H1 (cell line): Measurements from ENCODE around the gene NPY2R. TPM values are rescaled to one million over a fixed set of nuclear protein-coding genes. Genes with fewer than 3 reads are reported as not detected.

ENCODE experiments used
- CTCF ChIA-PET: fragments of 300-600 bp; sonication (Branson Sonifier 250); formaldehyde crosslinking; loops from one replicate; lab custom pipeline; 2021; ENCODE audit not compliant: partially characterized antibody; lab: Charles Lee
- POLR2A ChIA-PET: fragments of 300-600 bp; sonication (Branson Sonifier 250); formaldehyde crosslinking; loops from one replicate; lab custom pipeline; 2021; ENCODE audit warnings: inconsistent platforms; ENCODE audit not compliant: partially characterized antibody; lab: Charles Lee
- DNase-seq, 2 experiments: peaks; one replicate each; pipeline versions ENCODE4 v3.0.0 to v3.0.0-alpha.2; 2010 to 2022; ENCODE audit warnings: low spot score in 2 of 2, low read depth in 1 of 2, mixed read lengths in 1 of 2
- FAIRE-seq: peaks from 2 replicates; lab custom pipeline; 2011; peaks lifted over from hg19 to GRCh38; lab: Jason Lieb, UNC
- H2AFZ ChIP-seq: 2 replicates; pipeline ENCODE4 v1.8.1; 2012; ENCODE audit warnings: low read length, inconsistent platforms
- H2AK5ac ChIP-seq: 2 replicates; pipeline ENCODE4 v1.6.1; 2013; ENCODE audit warnings: low read depth, low read length
- H2BK120ac ChIP-seq: replicated peaks from 2 replicates; pipeline ENCODE3; 2013; ENCODE audit warnings: low read depth, low read length, inconsistent platforms
- H2BK12ac ChIP-seq: 2 replicates; pipeline ENCODE4 v1.6.1; 2013; ENCODE audit warnings: low read depth, low read length
- H2BK15ac ChIP-seq: 2 replicates; pipeline ENCODE4 v1.6.1; 2013; ENCODE audit warnings: low read length
- H2BK20ac ChIP-seq: 2 replicates; pipeline ENCODE4 v1.6.1; 2013; ENCODE audit warnings: low read length
- H2BK5ac ChIP-seq: 2 replicates; pipeline ENCODE4 v1.6.1; 2013; ENCODE audit warnings: low read depth, low read length
- H3K14ac ChIP-seq: 2 replicates; pipeline ENCODE4 v1.6.1; 2013; ENCODE audit warnings: inconsistent platforms; ENCODE audit not compliant: insufficient read length
- H3K18ac ChIP-seq: 2 replicates; pipeline ENCODE4 v1.6.1; 2013; ENCODE audit warnings: low read length; ENCODE audit errors: extremely low read depth
- H3K23ac ChIP-seq: 2 replicates; pipeline ENCODE4 v1.6.1; 2013; ENCODE audit warnings: inconsistent platforms; ENCODE audit not compliant: insufficient read length
- H3K23me2 ChIP-seq: 2 replicates; pipeline ENCODE4 v1.6.1; 2013; ENCODE audit warnings: low read depth, low read length
- H3K27ac ChIP-seq: 2 replicates; pipeline ENCODE4 v1.6.1; 2011; ENCODE audit warnings: low read depth, low read length, inconsistent platforms
- H3K27me3 ChIP-seq, 4 experiments: replicated peaks in 1 of 4; 1 replicate in 1 of 4; 2 replicates in 3 of 4; pipeline versions ENCODE4 v1.6.1 to v1.8.1; 2011 to 2013; ENCODE audit warnings: low read length in 3 of 4, mild to moderate bottlenecking in 3 of 4, inconsistent platforms in 2 of 4, mixed read lengths in 2 of 4, moderate library complexity in 1 of 4; ENCODE audit not compliant: control insufficient read depth in 3 of 4, insufficient read depth in 3 of 4; ENCODE audit errors: extremely low read depth in 1 of 4
- H3K36me3 ChIP-seq, 4 experiments: 2 replicates each; pipeline versions ENCODE4 v1.6.1 to v1.8.1; 2011 to 2013; ENCODE audit warnings: mild to moderate bottlenecking in 4 of 4, low read length in 3 of 4, moderate library complexity in 2 of 4, control low read depth in 1 of 4, inconsistent platforms in 1 of 4; ENCODE audit not compliant: insufficient read depth in 4 of 4, control insufficient read depth in 2 of 4
- H3K4ac ChIP-seq: replicated peaks from 2 replicates; pipeline ENCODE3; 2013; ENCODE audit warnings: low read length, low read depth, mixed read lengths, inconsistent platforms; ENCODE audit not compliant: insufficient read length
- H3K4me1 ChIP-seq, 4 experiments: replicated peaks in 1 of 4; 1 replicate in 1 of 4; 2 replicates in 3 of 4; pipeline versions ENCODE4 v1.6.1 to v1.8.1; 2011 to 2013; ENCODE audit warnings: low read length in 3 of 4, inconsistent platforms in 2 of 4, mixed read lengths in 1 of 4; ENCODE audit not compliant: insufficient read depth in 4 of 4, control insufficient read depth in 3 of 4
- H3K4me2 ChIP-seq, 2 experiments: 2 replicates each; pipeline versions ENCODE4 v1.6.1 to v1.8.1; 2011 to 2013; ENCODE audit warnings: low read depth in 2 of 2, low read length in 2 of 2, control low read depth in 1 of 2, inconsistent platforms in 1 of 2, mild to moderate bottlenecking in 1 of 2; ENCODE audit not compliant: insufficient read depth in 1 of 2
- H3K4me3 ChIP-seq, 4 experiments: fragments of 200-600, 300-600 bp in 1 of 4; sonication (generic), shearing (Covaris generic), sonication (Bioruptor Twin) in 1 of 4; 2 replicates each; pipeline versions ENCODE4 v1.5.1 to v1.8.1; 2011 to 2016; ENCODE audit warnings: low read length in 4 of 4, low read depth in 3 of 4, control low read depth in 2 of 4, inconsistent platforms in 2 of 4, mild to moderate bottlenecking in 2 of 4, mixed read lengths in 1 of 4, moderate library complexity in 1 of 4; ENCODE audit not compliant: insufficient read depth in 2 of 4; ENCODE audit errors: extremely low read depth in 1 of 4
- H3K56ac ChIP-seq: replicated peaks from 2 replicates; pipeline ENCODE3; 2013; ENCODE audit warnings: low read depth, mild to moderate bottlenecking, mixed read lengths, low read length, inconsistent platforms; ENCODE audit not compliant: insufficient read length
- H3K79me1 ChIP-seq: 2 replicates; pipeline ENCODE4 v1.6.1; 2013; ENCODE audit warnings: low read depth, low read length, control low read depth
- H3K79me2 ChIP-seq, 2 experiments: 2 replicates each; pipeline versions ENCODE4 v1.6.1 to v1.8.1; 2012 to 2013; ENCODE audit warnings: low read length in 2 of 2, mild to moderate bottlenecking in 2 of 2, inconsistent platforms in 1 of 2; ENCODE audit not compliant: insufficient read depth in 2 of 2, control insufficient read depth in 1 of 2
- H3K9ac ChIP-seq, 4 experiments: replicated peaks in 1 of 4; 1 replicate in 1 of 4; 2 replicates in 3 of 4; pipeline versions ENCODE4 v1.6.1 to v1.8.1; 2011 to 2013; ENCODE audit warnings: low read depth in 3 of 4, low read length in 3 of 4, control low read depth in 2 of 4, mild to moderate bottlenecking in 2 of 4, moderate library complexity in 2 of 4, inconsistent platforms in 1 of 4; ENCODE audit errors: extremely low read depth in 1 of 4
- H3K9me3 ChIP-seq, 2 experiments: 2 replicates each; pipeline versions ENCODE4 v1.6.1 to v1.8.1; 2012 to 2013; ENCODE audit warnings: mild to moderate bottlenecking in 2 of 2, moderate library complexity in 2 of 2, control low read depth in 1 of 2, inconsistent platforms in 1 of 2, low read depth in 1 of 2, low read length in 1 of 2, mixed read lengths in 1 of 2; ENCODE audit not compliant: insufficient read depth in 2 of 2
- H4K20me1 ChIP-seq, 2 experiments: replicated peaks in 1 of 2; 2 replicates each; pipeline versions ENCODE3 to v1.8.1; 2011 to 2013; ENCODE audit warnings: inconsistent platforms in 2 of 2, low read length in 2 of 2, mild to moderate bottlenecking in 1 of 2; ENCODE audit not compliant: insufficient read depth in 2 of 2, control insufficient read depth in 1 of 2
- H4K5ac ChIP-seq: 2 replicates; pipeline ENCODE4 v1.6.1; 2013; ENCODE audit warnings: low read length, low read depth, mixed read lengths, inconsistent platforms; ENCODE audit not compliant: insufficient read length
- H4K8ac ChIP-seq: 2 replicates; pipeline ENCODE4 v1.8.0; 2013; ENCODE audit warnings: mild to moderate bottlenecking, moderate library complexity, low read length, inconsistent platforms; ENCODE audit not compliant: insufficient read depth; ENCODE audit errors: extremely low read depth
- H4K91ac ChIP-seq: replicated peaks from 2 replicates; pipeline ENCODE3; 2013; ENCODE audit warnings: low read length, mixed read lengths, inconsistent platforms; ENCODE audit not compliant: insufficient read length
- BACH1 ChIP-seq: IDR thresholded peaks from 2 replicates; pipeline ENCODE4 v1.6.1; 2012; ENCODE audit warnings: low read length, improper control_type of control experiment
- E2F6 ChIP-seq: IDR thresholded peaks from 2 replicates; pipeline ENCODE4 v1.6.1; 2012; ENCODE audit warnings: inconsistent platforms
- GTF2F1 ChIP-seq: IDR thresholded peaks from 2 replicates; pipeline ENCODE4 v1.6.1; 2012; ENCODE audit warnings: low read depth, low read length, improper control_type of control experiment, borderline replicate concordance
- NANOG ChIP-seq: IDR thresholded peaks from 2 replicates; pipeline ENCODE4 v1.6.1; 2011; ENCODE audit warnings: low read length, low read depth, mild to moderate bottlenecking, inconsistent platforms; ENCODE audit not compliant: insufficient read depth, poor library complexity, severe bottlenecking
- RFX5 ChIP-seq: IDR thresholded peaks from 2 replicates; pipeline ENCODE4 v1.6.1; 2011; ENCODE audit warnings: low read depth, low read length, improper control_type of control experiment, borderline replicate concordance
- USF2 ChIP-seq: IDR thresholded peaks from 2 replicates; pipeline ENCODE4 v1.6.1; 2011; ENCODE audit warnings: low read length, improper control_type of control experiment
- WGBS, 2 experiments: shearing (Covaris generic) in 1 of 2; methylation state at CpG; one replicate each; pipeline versions ENCODE4 v1.1.6 to v1.1.7; 2013 to 2015; ENCODE audit warnings: low lambda C conversion rate in 2 of 2, mixed read lengths in 2 of 2, inconsistent platforms in 1 of 2, low coverage in 1 of 2, missing lambda C conversion rate in 1 of 2; ENCODE audit not compliant: insufficient replicate concordance in 2 of 2, insufficient coverage in 1 of 2, insufficient read length in 1 of 2; ENCODE audit errors: extremely low coverage in 1 of 2, missing lambda C conversion rate in 1 of 2; 5-methylcytosine and 5-hydroxymethylcytosine counted together
- polyA plus RNA-seq, 7 experiments: library from polyadenylated mRNA; depleted of rRNA in 3 of 7; stranded (reverse) in 5 of 7; unstranded in 2 of 7; fragments of >200 nt in 5 of 7; fragments of 200-250 nt in 2 of 7; gene quantifications; 1 replicate in 5 of 7; 2 replicates in 1 of 7; 4 replicates in 1 of 7; pipeline versions ENCODE4 v1.2.1 to v1.2.3, GENCODE V29; 2011 to 2013; ENCODE audit warnings: missing spikeins in 2 of 7, mixed read lengths in 2 of 7
- total RNA-seq: library from RNA; stranded (reverse); fragmentation: NEBNext Ultra II Directional; extraction: Animal tissue kit (Norgen Biotek cat#: 25700); gene quantifications from 2 replicates; pipeline ENCODE4 v1.2.1, GENCODE V29; 2021

NPY2R gene
- total and polyA plus RNA-seq, 2 of the 8 experiments (the other 6 are each of a cell fraction or from before 2014, with no cell fraction given), result 0.09 to 0.41 TPM

- Histone ChIP-seq H3K23ac (no peak overlapping the region), H3K4me3 (no peak overlapping the region), H3K9ac (no peak overlapping the region), H2BK20ac (no peak overlapping the region), H2AK5ac (no peak overlapping the region), H3K56ac (no peak overlapping the region), H4K91ac (no peak overlapping the region), H3K14ac (no peak overlapping the region), H2BK120ac (no peak overlapping the region), H3K36me3 (no peaks in the 10 kb centered on the region), H3K18ac (no peak overlapping the region), H3K27me3 (no peaks in the 10 kb centered on the region), H3K9me3 (no peaks in the 10 kb centered on the region), H4K5ac (no peak overlapping the region), H2BK5ac (no peak overlapping the region), H2BK15ac (no peak overlapping the region), H3K4me1 (no peaks in the 10 kb centered on the region), H4K20me1 (no peaks in the 10 kb centered on the region), H3K4ac (no peak overlapping the region), H2AFZ (no peak overlapping the region), H3K79me2 (no peaks in the 10 kb centered on the region), H3K27ac (no peak overlapping the region), H4K8ac (no peak overlapping the region), H2BK12ac (no peak overlapping the region), H3K23me2 (no peaks in the 10 kb centered on the region), H3K79me1 (no peaks in the 10 kb centered on the region), H3K4me2 (no peak overlapping the region)
- ChIA-PET POLR2A (no interaction called here), CTCF (no interaction called here)
- DNase-seq, result no peak
- WGBS, 2 experiments, result 95% methylated on average over 2 of the region's 2 CpGs; no CpG with 5 or more reads in 1 of the 2 experiments
- no peak for FAIRE-seq
- TF ChIP-seq RFX5 (no peak), NANOG (no peak), BACH1 (no peak), E2F6 (no peak), USF2 (no peak), GTF2F1 (no peak)
Measured at GRCh38 chr4:155179216-155179615, 29.2 kb upstream of the NPY2R start.
